Liver (tissue), 9 donors: ENCODE data around the gene LINS1. TPM values are rescaled to one million over a fixed set of nuclear protein-coding genes. Genes with fewer than 3 reads are reported as not detected.

Experiments
- DNase-seq: peaks from one replicate; pipeline ENCODE4 v3.0.0-alpha.2; 2017; ENCODE audit warnings: low spot score
- H3K27ac ChIP-seq, 2 donors: one replicate each; pipeline ENCODE4 v1.7.0; 2013; ENCODE audit warnings: inconsistent platforms in 2 of 2, low read length in 2 of 2, control low read depth in 1 of 2, low read depth in 1 of 2, mild to moderate bottlenecking in 1 of 2
- H3K27me3 ChIP-seq, 4 donors: one replicate each; pipeline versions ENCODE4 v1.6.1 to v1.7.0; 2013; ENCODE audit warnings: low read length in 3 of 4, inconsistent platforms in 1 of 4, mild to moderate bottlenecking in 1 of 4, moderate library complexity in 1 of 4; ENCODE audit not compliant: control insufficient read depth in 4 of 4, insufficient read depth in 4 of 4
- H3K36me3 ChIP-seq, 4 donors: one replicate each; pipeline versions ENCODE4 v1.6.1 to v1.7.0; 2013; ENCODE audit warnings: low read length in 3 of 4, mild to moderate bottlenecking in 3 of 4, low read depth in 1 of 4, moderate library complexity in 1 of 4; ENCODE audit not compliant: control insufficient read depth in 4 of 4, insufficient read depth in 3 of 4
- H3K4me1 ChIP-seq, 4 donors: one replicate each; pipeline versions ENCODE4 v1.6.1 to v1.7.0; 2013; ENCODE audit warnings: low read length in 3 of 4, mild to moderate bottlenecking in 3 of 4, moderate library complexity in 1 of 4; ENCODE audit not compliant: control insufficient read depth in 4 of 4, insufficient read depth in 4 of 4
- H3K4me3 ChIP-seq, 3 donors: one replicate each; pipeline versions ENCODE4 v1.6.1 to v1.7.0; 2013; ENCODE audit warnings: low read length in 3 of 3, control low read depth in 1 of 3, low read depth in 1 of 3, mild to moderate bottlenecking in 1 of 3
- H3K9ac ChIP-seq, 2 donors: one replicate each; pipeline ENCODE4 v1.7.0; 2013; ENCODE audit warnings: low read length in 2 of 2, mild to moderate bottlenecking in 2 of 2, moderate library complexity in 2 of 2, control low read depth in 1 of 2, low read depth in 1 of 2
- H3K9me3 ChIP-seq, 4 donors: one replicate each; pipeline versions ENCODE4 v1.6.1 to v1.7.0; 2013; ENCODE audit warnings: low read length in 3 of 4; ENCODE audit not compliant: control insufficient read depth in 4 of 4
- ATF3 ChIP-seq: IDR thresholded peaks from 2 replicates; pipeline ENCODE4 v1.6.1; 2016; ENCODE audit warnings: antibody characterized with exemption
- CTCF ChIP-seq: fragments of 150-350 bp; IDR thresholded peaks from 2 replicates; pipeline ENCODE4 v1.5.1; 2017; ENCODE audit warnings: improper control_type of control experiment, low read depth, low read length; ENCODE audit not compliant: missing input control
- EGR1 ChIP-seq, 2 donors: IDR thresholded peaks; 2 replicates each; pipeline ENCODE4 v1.6.1; 2016 to 2018; ENCODE audit warnings: antibody characterized with exemption in 2 of 2, low read depth in 2 of 2
- FOXA1 ChIP-seq: IDR thresholded peaks from 2 replicates; pipeline ENCODE4 v1.6.1; 2016; ENCODE audit warnings: antibody characterized with exemption
- FOXA2 ChIP-seq: IDR thresholded peaks from 2 replicates; pipeline ENCODE4 v1.6.1; 2016; ENCODE audit warnings: antibody characterized with exemption
- GABPA ChIP-seq, 2 donors: IDR thresholded peaks in 1 of 2; conservative IDR thresholded peaks in 1 of 2; 2 replicates each; pipeline ENCODE4 v1.6.1; 2016; ENCODE audit warnings: antibody characterized with exemption in 2 of 2, mild to moderate bottlenecking in 1 of 2, moderate library complexity in 1 of 2
- HNF4A ChIP-seq, 2 donors: conservative IDR thresholded peaks; 2 replicates each; pipeline ENCODE4 v1.6.1; 2016; ENCODE audit warnings: antibody characterized with exemption in 2 of 2, mild to moderate bottlenecking in 2 of 2
- HNF4G ChIP-seq: IDR thresholded peaks from 2 replicates; pipeline ENCODE4 v1.6.1; 2016; ENCODE audit warnings: antibody characterized with exemption
- JUND ChIP-seq, 2 donors: IDR thresholded peaks; 2 replicates each; pipeline ENCODE4 v1.6.1; 2016; ENCODE audit warnings: antibody characterized with exemption in 2 of 2
- MAX ChIP-seq: IDR thresholded peaks from 2 replicates; pipeline ENCODE4 v1.6.1; 2016; ENCODE audit warnings: antibody characterized with exemption
- NR2F2 ChIP-seq: IDR thresholded peaks from 2 replicates; pipeline ENCODE4 v1.6.1; 2016; ENCODE audit warnings: antibody characterized with exemption
- RAD21 ChIP-seq, 2 donors: IDR thresholded peaks; 2 replicates each; pipeline ENCODE4 v1.6.1; 2016; ENCODE audit warnings: antibody characterized with exemption in 2 of 2, mild to moderate bottlenecking in 2 of 2
- REST ChIP-seq: IDR thresholded peaks from 2 replicates; pipeline ENCODE4 v1.6.1; 2016; ENCODE audit warnings: antibody characterized with exemption, mild to moderate bottlenecking
- RXRA ChIP-seq, 2 donors: IDR thresholded peaks; 2 replicates each; pipeline ENCODE4 v1.6.1; 2017 to 2018; ENCODE audit warnings: antibody characterized with exemption in 2 of 2, mild to moderate bottlenecking in 1 of 2
- SP1 ChIP-seq: IDR thresholded peaks from 2 replicates; pipeline ENCODE4 v1.6.1; 2018; ENCODE audit warnings: antibody characterized with exemption, mild to moderate bottlenecking
- TAF1 ChIP-seq: conservative IDR thresholded peaks from 2 replicates; pipeline ENCODE4 v1.6.1; 2016; ENCODE audit warnings: antibody characterized with exemption, mild to moderate bottlenecking
- YY1 ChIP-seq: IDR thresholded peaks from 2 replicates; pipeline ENCODE4 v1.6.1; 2016; ENCODE audit warnings: antibody characterized with exemption, mild to moderate bottlenecking
- ZBTB33 ChIP-seq: IDR thresholded peaks from 2 replicates; pipeline ENCODE4 v1.6.1; 2016; ENCODE audit warnings: antibody characterized with exemption
- WGBS: extraction: QIAGEN DNeasy Blood & Tissue Kit; methylation state at CpG from one replicate; pipeline ENCODE4 v1.1.7; 2013; 5-methylcytosine and 5-hydroxymethylcytosine counted together
- polyA plus RNA-seq, 2 donors: library from polyadenylated mRNA; stranded (reverse) in 1 of 2; unstranded in 1 of 2; fragments of 200-250 nt in 1 of 2; fragments of >200 nt in 1 of 2; fragmentation: Nextera tagmentation in 1 of 2; extraction: Ambion mirVana in 1 of 2; gene quantifications; one replicate each; pipeline versions ENCODE4 v1.2.1 to v1.2.3, GENCODE V29; 2013 to 2015
- total RNA-seq, 2 donors: library from RNA; depleted of rRNA; stranded (reverse); fragments of >200 nt; gene quantifications; one replicate each; pipeline ENCODE4 v1.2.3, GENCODE V29; 2014
- donor health status: healthy.
- donor health status: healthy.
- donor health status: healthy.
- donor health status: healthy.
- donor health status: healthy.

The LINS1 gene
- total and polyA plus RNA-seq, 4 donors, result 2.9 to 9.1 (median 6.3) TPM

- WGBS, result 36% methylated on average over 2 of the region's 2 CpGs
- DNase-seq, result no peak
- Histone ChIP-seq H3K4me3 (no peak overlapping the region), H3K27ac (no peak overlapping the region), H3K36me3 (no peaks in the 10 kb centered on the region), H3K9ac (no peak overlapping the region), H3K9me3 (no peaks in the 10 kb centered on the region), H3K4me1 (peaks cover 0 to 9% (median 1%) of the 10 kb centered on the region in 4 donors), H3K27me3 (no peaks in the 10 kb centered on the region)
- TF ChIP-seq NR2F2 (no peak), RAD21 (IDR thresholded peaks at IDR 0.05) (peak; percentile 38 to 47), EGR1 (IDR thresholded peaks at IDR 0.05; ENCODE audit: low read depth in 2 of 2) (no peak), ZBTB33 (peak; percentile 82), FOXA1 (no peak), JUND (IDR thresholded peaks at IDR 0.05) (peak in 1 of 2 donors; percentile 74), ATF3 (no peak), MAX (no peak), REST (peak; percentile 30), CTCF (no peak), HNF4A (conservative IDR thresholded peaks at IDR 0.05) (peak; percentile 34 to 74), RXRA (IDR thresholded peaks at IDR 0.05) (peak in 1 of 2 donors; percentile 78), TAF1 (no peak), YY1 (peak; percentile 65), GABPA (IDR thresholded peaks at IDR 0.05 in 1 of 2, conservative IDR thresholded peaks at IDR 0.05 in 1 of 2) (no peak), FOXA2 (peak; percentile 37), HNF4G (no peak), SP1 (peak; percentile 27)
These were observed 42.7 kb downstream of the LINS1 start for GRCh38 chr15:100559330-100559729.
